Osteocyte (in vitro differentiated cells): Measurements from ENCODE around the gene ANP32B. TPM values are rescaled to one million over a fixed set of nuclear protein-coding genes. Genes with fewer than 3 reads are reported as not detected.

Experiments used
- DNase-seq: peaks from one replicate; pipeline ENCODE4 v3.0.0; 2021; ENCODE audit warnings: mixed read lengths; ENCODE audit not compliant: unreplicated experiment; ENCODE audit errors: extremely low spot score
- H3K27ac Mint-ChIP-seq: one replicate; pipeline ENCODE4 v1.8.0; 2021; ENCODE audit warnings: mild to moderate bottlenecking, mixed read lengths; ENCODE audit not compliant: unreplicated experiment
- H3K27me3 Mint-ChIP-seq: one replicate; pipeline ENCODE4 v1.8.0; 2021; ENCODE audit warnings: mixed read lengths; ENCODE audit not compliant: unreplicated experiment
- H3K36me3 Mint-ChIP-seq: one replicate; pipeline ENCODE4 v1.8.0; 2021; ENCODE audit warnings: mixed read lengths; ENCODE audit not compliant: unreplicated experiment
- H3K4me1 Mint-ChIP-seq: one replicate; pipeline ENCODE4 v1.8.0; 2021; ENCODE audit warnings: mixed read lengths; ENCODE audit not compliant: unreplicated experiment
- H3K4me3 Mint-ChIP-seq: one replicate; pipeline ENCODE4 v1.8.0; 2021; ENCODE audit warnings: mild to moderate bottlenecking, moderate library complexity, mixed read lengths; ENCODE audit not compliant: unreplicated experiment
- H3K9me3 Mint-ChIP-seq: one replicate; pipeline ENCODE4 v1.8.0; 2021; ENCODE audit warnings: mixed read lengths; ENCODE audit not compliant: unreplicated experiment
- total RNA-seq: library from RNA; stranded (reverse); gene quantifications from 2 replicates; pipeline ENCODE4 v1.2.1, GENCODE V29; 2021
- TF ChIP-seq, protein P1 (sequence below): fragments of 200-600 bp; sonication (generic); IDR thresholded peaks from 2 replicates; pipeline ENCODE4 v1.5.0; 2021; ENCODE audit warnings: antibody characterized with exemption, mild to moderate bottlenecking, moderate library complexity

Gene ANP32B
- total RNA-seq, 1 donor from 2014 or later: 114 TPM

DNA sequence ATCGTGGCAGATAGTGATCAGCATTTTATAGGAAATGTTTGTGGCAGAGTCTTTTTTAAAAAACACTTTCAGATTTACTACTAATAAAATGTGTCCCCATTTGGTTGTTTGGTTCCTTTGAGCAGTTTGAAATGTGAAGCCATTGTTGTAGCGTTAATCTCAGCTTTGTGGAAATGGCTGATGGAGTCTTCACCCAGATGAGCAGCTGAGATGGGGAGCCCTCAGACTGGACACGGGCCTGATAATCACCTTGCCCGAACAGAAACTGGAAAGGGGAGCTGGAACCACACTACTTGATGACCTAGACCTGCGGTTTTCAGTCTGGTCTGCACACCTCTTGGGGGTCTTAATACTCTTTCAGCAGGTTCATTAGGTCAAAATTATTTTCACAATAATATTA is 20.6 kb upstream of the ANP32B start:
- Mint-ChIP-seq H3K9me3 (no peaks in the 10 kb centered on the region), H3K36me3 (no peaks in the 10 kb centered on the region), H3K4me1 (no peaks in the 10 kb centered on the region), H3K27me3 (peaks cover 42% of the 10 kb centered on the region), H3K27ac (no peak overlapping the region), H3K4me3 (no peak overlapping the region)
- no peak for DNase-seq
- TF ChIP-seq, protein P1, sequence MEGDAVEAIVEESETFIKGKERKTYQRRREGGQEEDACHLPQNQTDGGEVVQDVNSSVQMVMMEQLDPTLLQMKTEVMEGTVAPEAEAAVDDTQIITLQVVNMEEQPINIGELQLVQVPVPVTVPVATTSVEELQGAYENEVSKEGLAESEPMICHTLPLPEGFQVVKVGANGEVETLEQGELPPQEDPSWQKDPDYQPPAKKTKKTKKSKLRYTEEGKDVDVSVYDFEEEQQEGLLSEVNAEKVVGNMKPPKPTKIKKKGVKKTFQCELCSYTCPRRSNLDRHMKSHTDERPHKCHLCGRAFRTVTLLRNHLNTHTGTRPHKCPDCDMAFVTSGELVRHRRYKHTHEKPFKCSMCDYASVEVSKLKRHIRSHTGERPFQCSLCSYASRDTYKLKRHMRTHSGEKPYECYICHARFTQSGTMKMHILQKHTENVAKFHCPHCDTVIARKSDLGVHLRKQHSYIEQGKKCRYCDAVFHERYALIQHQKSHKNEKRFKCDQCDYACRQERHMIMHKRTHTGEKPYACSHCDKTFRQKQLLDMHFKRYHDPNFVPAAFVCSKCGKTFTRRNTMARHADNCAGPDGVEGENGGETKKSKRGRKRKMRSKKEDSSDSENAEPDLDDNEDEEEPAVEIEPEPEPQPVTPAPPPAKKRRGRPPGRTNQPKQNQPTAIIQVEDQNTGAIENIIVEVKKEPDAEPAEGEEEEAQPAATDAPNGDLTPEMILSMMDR: no peak

DNA sequence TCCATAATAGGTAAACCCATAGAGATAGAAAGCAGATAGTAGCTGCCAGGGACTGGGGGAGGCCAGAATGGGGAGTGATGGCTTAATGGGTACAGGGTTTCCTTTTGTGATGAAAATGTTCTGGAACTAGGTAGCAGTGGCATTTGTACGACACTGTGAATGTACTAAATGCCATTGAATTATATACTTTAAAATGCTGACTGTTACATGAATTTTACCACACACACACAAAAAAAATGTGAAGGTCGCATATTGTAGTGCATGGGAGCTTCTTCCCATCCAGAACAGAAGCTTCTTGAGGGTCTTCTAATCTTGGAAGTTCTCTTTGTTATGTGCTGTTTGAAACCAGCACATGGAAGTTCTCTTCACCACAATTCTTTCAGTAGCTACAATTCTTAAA is 19.9 kb upstream of the ANP32B start:
- TF ChIP-seq, protein P1: no peak
- Mint-ChIP-seq H3K4me1 (no peaks in the 10 kb centered on the region), H3K27me3 (peaks cover 47% of the 10 kb centered on the region)

DNA sequence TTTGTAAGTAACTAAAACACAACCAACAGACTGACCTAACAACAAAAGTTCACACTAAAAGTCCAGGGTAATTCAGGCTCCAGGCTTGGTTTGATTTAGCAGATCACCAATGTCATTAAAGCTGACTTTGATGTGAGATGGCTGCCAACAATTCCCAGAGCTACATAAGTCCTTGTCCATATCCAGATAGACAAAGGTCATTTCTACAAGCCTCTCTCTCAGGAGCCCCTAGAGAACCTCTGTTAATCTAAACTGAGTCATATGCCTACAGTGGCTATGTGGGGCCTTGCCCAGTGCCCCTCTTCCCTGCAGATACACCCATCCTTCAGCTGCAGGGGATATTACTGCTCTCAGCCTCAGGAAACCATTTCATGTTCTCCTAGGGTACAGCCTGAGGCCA is 18.2 kb upstream of the ANP32B start:
- peaks cover 54% of the 10 kb centered on the region for H3K27me3 Mint-ChIP-seq
- no peaks in the 10 kb centered on the region for H3K36me3 Mint-ChIP-seq
- TF ChIP-seq, protein P1: no peak
- H3K9me3 Mint-ChIP-seq: no peaks in the 10 kb centered on the region
- no peak overlapping the region for H3K4me3 Mint-ChIP-seq
- peaks cover 2% of the 10 kb centered on the region for H3K4me1 Mint-ChIP-seq
- H3K27ac Mint-ChIP-seq: no peak overlapping the region
- DNase-seq: no peak

More for the DNA sequence above, 19.9 kb upstream of the ANP32B start:
- H3K27ac Mint-ChIP-seq: no peak overlapping the region
- no peak for DNase-seq
- H3K9me3 Mint-ChIP-seq: no peaks in the 10 kb centered on the region
- no peak overlapping the region for H3K4me3 Mint-ChIP-seq
- H3K36me3 Mint-ChIP-seq: no peaks in the 10 kb centered on the region

DNA sequence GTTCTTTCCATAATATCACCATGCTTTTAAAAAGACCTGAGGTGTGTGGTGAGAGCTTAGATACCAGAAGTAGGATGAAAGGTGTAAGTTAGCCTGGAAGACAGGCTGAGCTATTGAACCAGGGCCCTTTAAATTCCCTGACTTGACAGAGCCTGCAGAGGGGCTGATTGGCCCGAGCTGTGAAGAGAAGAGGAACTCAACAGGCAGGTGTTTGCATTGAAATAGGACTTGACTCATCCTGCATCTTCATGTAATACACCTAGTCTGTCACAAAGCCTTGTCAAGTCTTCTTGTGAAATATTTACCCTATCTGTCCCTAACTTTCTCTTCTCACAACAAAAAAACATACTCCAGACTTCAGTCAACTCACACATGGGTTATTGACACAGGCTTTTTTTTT is 16.6 kb upstream of the ANP32B start:
- no peaks in the 10 kb centered on the region for H3K9me3 Mint-ChIP-seq
- no peak for DNase-seq
- H3K4me3 Mint-ChIP-seq: no peak overlapping the region
- H3K27me3 Mint-ChIP-seq: peaks cover 60% of the 10 kb centered on the region
- H3K36me3 Mint-ChIP-seq: no peaks in the 10 kb centered on the region
- TF ChIP-seq, protein P1: no peak
- no peak overlapping the region for H3K27ac Mint-ChIP-seq
- H3K4me1 Mint-ChIP-seq: peaks cover 2% of the 10 kb centered on the region

DNA sequence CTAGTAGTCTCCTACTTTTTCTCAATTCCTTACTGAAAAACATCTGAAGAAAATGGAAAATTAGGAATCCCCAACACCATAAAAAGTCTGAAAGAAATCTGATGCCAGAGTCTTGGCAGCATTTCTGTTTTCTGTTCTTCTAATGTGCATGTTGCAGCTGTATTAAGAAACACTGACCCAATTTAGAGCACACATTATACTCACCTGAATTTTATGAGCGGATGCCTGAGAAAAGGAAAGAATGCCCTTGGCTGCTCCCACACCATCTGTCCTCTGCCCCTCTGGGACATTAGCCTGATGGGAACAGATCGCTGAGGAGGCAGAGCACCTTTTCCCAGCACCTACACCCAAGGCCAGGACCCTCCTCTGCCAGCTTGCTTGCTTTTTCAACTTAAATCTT is 14.1 kb upstream of the ANP32B start:
- TF ChIP-seq, protein P1: no peak
- Mint-ChIP-seq H3K4me1 (peaks cover 2% of the 10 kb centered on the region), H3K9me3 (no peaks in the 10 kb centered on the region), H3K4me3 (no peak overlapping the region), H3K27me3 (peaks cover 67% of the 10 kb centered on the region), H3K36me3 (no peaks in the 10 kb centered on the region), H3K27ac (no peak overlapping the region)
- DNase-seq: no peak
